ENCODE data around the gene LMBRD1.
"Not testable (repeated sequence)": the region's sequence is repeated elsewhere in the genome, so short reads cannot be mapped to it uniquely, and the experiment has no call there.

The LMBRD1 gene

GRCh38 chr6:69796073-69796641, 653 bp downstream of the LMBRD1 start:
- peak; percentile 4 for DNase-seq

- DNase-seq = no peak
These were observed 1.2 kb downstream of the LMBRD1 start for GRCh38 chr6:69795469-69796072.

- no peak for DNase-seq
These were observed 4.5 kb downstream of the LMBRD1 start for GRCh38 chr6:69792292-69792691.

- peak; percentile 3 for DNase-seq
These were observed 5.7 kb downstream of the LMBRD1 start for GRCh38 chr6:69791065-69791471.

GRCh38 chr6:69790629-69791028, 6.2 kb downstream of the LMBRD1 start:
- no peak for DNase-seq

- DNase-seq = no peak
These were observed 7.2 kb downstream of the LMBRD1 start for GRCh38 chr6:69789578-69789977.

- not testable (repeated sequence) for DNase-seq
These were observed 9.4 kb downstream of the LMBRD1 start for GRCh38 chr6:69787436-69787835.

GRCh38 chr6:69785697-69786096, 11.1 kb downstream of the LMBRD1 start:
- DNase-seq = no peak

- DNase-seq = no peak
These were observed 12.0 kb downstream of the LMBRD1 start for GRCh38 chr6:69784595-69785377.

GRCh38 chr6:69783108-69783507, 13.7 kb downstream of the LMBRD1 start:
- no peak for DNase-seq

- no peak for DNase-seq
These were observed 16.1 kb downstream of the LMBRD1 start for GRCh38 chr6:69780585-69781178.

GRCh38 chr6:69775941-69776340, 20.9 kb downstream of the LMBRD1 start:
- no peak for DNase-seq

- DNase-seq = no peak
These were observed 21.3 kb downstream of the LMBRD1 start for GRCh38 chr6:69775585-69775849.

- no peak for DNase-seq
These were observed 21.8 kb downstream of the LMBRD1 start for GRCh38 chr6:69774740-69775584.

GRCh38 chr6:69771158-69771906, 25.5 kb downstream of the LMBRD1 start:
- no peak for DNase-seq

GRCh38 chr6:69768664-69769063, 28.1 kb downstream of the LMBRD1 start:
- DNase-seq = no peak

- DNase-seq = no peak
These were observed 33.0 kb downstream of the LMBRD1 start for GRCh38 chr6:69763763-69764162.

- DNase-seq = no peak
These were observed 35.0 kb downstream of the LMBRD1 start for GRCh38 chr6:69761853-69762252.

GRCh38 chr6:69758214-69758613, 38.6 kb downstream of the LMBRD1 start:
- no peak for DNase-seq

- DNase-seq = no peak
These were observed 39.9 kb downstream of the LMBRD1 start for GRCh38 chr6:69756907-69757306.

- no peak for DNase-seq
These were observed 40.4 kb downstream of the LMBRD1 start for GRCh38 chr6:69756366-69756765.

- peak; percentile 5 for DNase-seq
These were observed 61.8 kb downstream of the LMBRD1 start for GRCh38 chr6:69735027-69735426.

Data from fibroblast of skin of abdomen (primary cell).